Central memory CD4-positive, alpha-beta T cell (primary cell): Measurements from ENCODE around the gene ASTN2.

Experiments
- DNase-seq: peaks from one replicate; pipeline ENCODE4 v3.0.0; 2022

The ASTN2 gene

GRCh38 chr9:116494815-116495634, 919.8 kb downstream of the ASTN2 start:
- DNase-seq, result no peak

GRCh38 chr9:116493183-116493860, 921.5 kb downstream of the ASTN2 start:
- no peak for DNase-seq

GRCh38 chr9:116491659-116492058, 923.2 kb downstream of the ASTN2 start:
- no peak for DNase-seq

GRCh38 chr9:116491219-116491618, 923.6 kb downstream of the ASTN2 start:
- no peak for DNase-seq

- DNase-seq, result no peak
Observed at GRCh38 chr9:116490321-116490720, 924.5 kb downstream of the ASTN2 start.

- DNase-seq, result no peak
Observed at GRCh38 chr9:116488373-116488772, 926.5 kb downstream of the ASTN2 start.

GRCh38 chr9:116484492-116485061, 930.3 kb downstream of the ASTN2 start:
- DNase-seq, result no peak

- DNase-seq, result no peak
Observed at GRCh38 chr9:116483622-116484491, 931.0 kb downstream of the ASTN2 start.

- no peak for DNase-seq
Observed at GRCh38 chr9:116482740-116483139, 932.1 kb downstream of the ASTN2 start.

GRCh38 chr9:116480700-116481099, 934.2 kb downstream of the ASTN2 start:
- no peak for DNase-seq

GRCh38 chr9:116479967-116480366, 934.9 kb downstream of the ASTN2 start:
- DNase-seq, result no peak

- DNase-seq, result no peak
Observed at GRCh38 chr9:116479056-116479544, 935.8 kb downstream of the ASTN2 start.

GRCh38 chr9:116477584-116478141, 937.2 kb downstream of the ASTN2 start:
- no peak for DNase-seq

- no peak for DNase-seq
Observed at GRCh38 chr9:116476935-116477381, 937.9 kb downstream of the ASTN2 start.

- no peak for DNase-seq
Observed at GRCh38 chr9:116476002-116476401, 938.9 kb downstream of the ASTN2 start.

GRCh38 chr9:116475201-116475600, 939.7 kb downstream of the ASTN2 start:
- no peak for DNase-seq

GRCh38 chr9:116471944-116472506, 942.8 kb downstream of the ASTN2 start:
- DNase-seq, result no peak

GRCh38 chr9:116471093-116471906, 943.6 kb downstream of the ASTN2 start:
- DNase-seq, result no peak

- DNase-seq, result no peak
Observed at GRCh38 chr9:116468793-116469527, 945.9 kb downstream of the ASTN2 start.

GRCh38 chr9:116468369-116468768, 946.5 kb downstream of the ASTN2 start:
- no peak for DNase-seq
